Esophagus squamous epithelium (tissue), 4 donors: ENCODE data around the gene DMRTA1.
"Not testable (repeated sequence)": the region's sequence is repeated elsewhere in the genome, so short reads cannot be mapped to it uniquely, and the experiment has no call there.

Experiments
- POLR2A ChIP-seq, 4 donors: fragments of 450-650 bp; IDR thresholded peaks; one replicate each; pipeline ENCODE4 v1.6.1; 2017; ENCODE audit warnings: antibody characterized with exemption in 4 of 4, mild to moderate bottlenecking in 4 of 4, moderate library complexity in 3 of 4
- TF ChIP-seq, protein P1 (sequence below), 6 experiments: fragments of 450-650 bp in 4 of 6; fragments of 200-600 bp in 2 of 6; sonication (generic) in 2 of 6; IDR thresholded peaks; one replicate each; pipeline ENCODE4 v1.5.1; 2016 to 2019; ENCODE audit warnings: antibody characterized with exemption in 6 of 6, mild to moderate bottlenecking in 4 of 6, moderate library complexity in 4 of 6

DNA sequence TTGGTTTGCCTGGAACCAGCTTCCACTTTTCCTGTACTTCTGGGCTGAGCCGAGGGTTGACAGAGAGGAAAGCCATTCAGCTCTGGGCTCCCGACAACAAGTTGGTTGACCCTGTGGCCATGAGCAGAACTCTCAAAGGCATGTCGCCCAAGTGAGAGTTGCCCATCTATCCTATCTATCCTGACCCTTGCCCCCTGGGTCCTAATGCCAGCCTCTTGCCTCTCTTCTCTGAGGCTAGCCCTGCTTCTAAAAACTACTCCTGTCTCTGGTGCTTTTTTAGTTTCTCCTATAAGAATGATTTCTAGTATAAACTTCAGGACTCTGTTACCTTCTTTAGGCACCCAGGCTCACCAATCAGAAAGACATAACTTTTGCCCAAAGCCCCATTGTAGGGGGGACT is 11.4 kb upstream of the DMRTA1 start:
- TF ChIP-seq, protein P1, sequence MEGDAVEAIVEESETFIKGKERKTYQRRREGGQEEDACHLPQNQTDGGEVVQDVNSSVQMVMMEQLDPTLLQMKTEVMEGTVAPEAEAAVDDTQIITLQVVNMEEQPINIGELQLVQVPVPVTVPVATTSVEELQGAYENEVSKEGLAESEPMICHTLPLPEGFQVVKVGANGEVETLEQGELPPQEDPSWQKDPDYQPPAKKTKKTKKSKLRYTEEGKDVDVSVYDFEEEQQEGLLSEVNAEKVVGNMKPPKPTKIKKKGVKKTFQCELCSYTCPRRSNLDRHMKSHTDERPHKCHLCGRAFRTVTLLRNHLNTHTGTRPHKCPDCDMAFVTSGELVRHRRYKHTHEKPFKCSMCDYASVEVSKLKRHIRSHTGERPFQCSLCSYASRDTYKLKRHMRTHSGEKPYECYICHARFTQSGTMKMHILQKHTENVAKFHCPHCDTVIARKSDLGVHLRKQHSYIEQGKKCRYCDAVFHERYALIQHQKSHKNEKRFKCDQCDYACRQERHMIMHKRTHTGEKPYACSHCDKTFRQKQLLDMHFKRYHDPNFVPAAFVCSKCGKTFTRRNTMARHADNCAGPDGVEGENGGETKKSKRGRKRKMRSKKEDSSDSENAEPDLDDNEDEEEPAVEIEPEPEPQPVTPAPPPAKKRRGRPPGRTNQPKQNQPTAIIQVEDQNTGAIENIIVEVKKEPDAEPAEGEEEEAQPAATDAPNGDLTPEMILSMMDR (IDR thresholded peaks at IDR 0.05): not testable (repeated sequence)
- not testable (repeated sequence) for TF ChIP-seq POLR2A (IDR thresholded peaks at IDR 0.05)
